GM11168 (cell line): ENCODE results near the gene CIC.

ENCODE experiments used
- in situ Hi-C: fragments of 300-500 bp; cut with MboI; formaldehyde crosslinking; loops from one replicate; pipeline ENCODE4 v1.12.0; 2022; ENCODE audit warnings: low sequenced_read_pairs; ENCODE audit not compliant: unreplicated experiment

Gene CIC

DNA sequence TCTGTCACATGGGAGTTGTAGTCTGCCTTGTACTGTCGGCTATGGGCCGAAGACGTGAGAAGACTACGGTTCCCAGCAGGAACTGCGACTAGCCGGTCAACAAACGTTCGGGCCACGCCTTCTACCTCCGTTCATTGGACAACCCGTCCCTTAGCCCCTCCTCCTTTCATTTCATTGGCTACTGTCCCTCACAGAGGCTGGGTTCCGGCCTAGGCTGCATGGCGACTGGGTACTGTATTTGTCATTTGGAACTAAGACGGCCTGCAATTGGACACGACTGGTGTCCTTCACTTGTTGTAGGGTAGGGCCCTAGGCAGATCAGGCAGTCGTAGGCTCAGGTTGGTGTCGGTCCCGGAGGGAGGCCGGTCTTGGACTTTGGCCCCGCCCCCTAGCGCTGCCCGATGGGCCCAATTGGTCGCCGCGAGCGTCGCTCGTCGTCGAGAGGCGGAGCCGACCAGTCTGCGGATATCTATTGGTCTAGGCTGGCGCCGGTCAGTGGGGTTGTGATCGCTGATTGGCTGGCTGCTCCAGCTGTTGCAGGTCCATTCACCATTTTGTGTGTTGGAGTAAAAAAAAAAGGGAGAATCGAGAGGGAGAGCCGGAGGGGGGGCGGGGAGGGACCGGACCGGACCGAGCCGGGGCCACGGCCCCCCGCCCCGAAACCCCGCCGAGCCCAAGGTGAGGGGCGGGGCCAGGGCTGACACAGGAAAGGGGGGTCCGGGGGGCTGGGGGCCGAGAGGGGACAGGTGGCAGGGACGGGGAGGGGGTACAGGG is at the start of gene CIC:
TSS of gene CIC (plus strand) at position 549 of the 774 bp plus-strand sequence. CDS start 2,532 bp downstream, outside the sequence.
- in situ Hi-C loops, result no loop called here

DNA sequence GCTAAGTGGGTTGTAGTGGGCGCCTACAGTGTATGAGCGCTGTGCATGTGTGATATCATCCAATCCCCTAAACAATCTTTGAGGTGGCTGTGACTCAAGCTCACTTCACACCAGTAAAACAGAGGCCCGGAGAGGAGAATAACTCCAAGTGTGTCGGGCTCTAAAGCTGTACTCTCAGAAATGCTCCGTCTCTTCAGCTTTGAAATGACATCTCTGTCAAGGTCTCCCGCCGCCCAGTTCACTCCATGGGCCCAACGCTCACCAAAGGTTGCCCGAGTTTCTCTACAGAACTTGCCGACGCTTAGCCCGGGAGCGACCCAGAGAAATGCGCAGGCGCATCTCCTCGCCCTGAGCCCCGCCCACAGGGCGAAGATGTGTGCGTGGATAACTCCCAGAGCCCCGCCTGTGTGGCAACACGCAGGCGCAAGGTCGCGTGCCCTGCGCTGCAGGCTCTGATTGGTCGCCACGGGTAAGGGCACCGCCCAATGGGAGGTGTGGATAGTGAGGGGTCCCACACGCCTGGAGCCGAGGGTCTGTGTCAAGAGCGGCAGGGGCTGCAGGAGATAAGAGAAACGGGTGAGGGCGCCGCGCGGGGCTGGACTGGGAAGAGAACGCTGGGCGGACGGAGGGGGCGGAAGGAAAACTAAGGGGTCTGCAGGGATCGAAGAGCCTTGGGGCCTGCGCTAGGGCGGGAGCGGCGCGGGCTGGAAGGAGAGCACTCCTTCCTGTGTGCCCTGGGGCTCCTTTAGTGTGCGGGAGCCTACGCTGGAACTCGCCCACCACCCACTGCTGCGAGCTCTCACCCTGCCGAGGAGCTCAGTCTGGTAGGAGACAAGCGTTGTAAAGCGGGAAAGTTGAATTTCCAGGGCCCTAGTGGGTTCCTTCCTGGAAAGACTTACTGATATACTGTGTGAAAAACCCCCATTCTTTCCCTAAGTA is 49.0 kb upstream of the CIC start, which contains the start of gene ZNF526:
TSS of gene ZNF526 (plus strand) at position 501 of the 939 bp plus-strand sequence. CDS start 4,092 bp downstream, outside the sequence.
- in situ Hi-C loops, result no loop called here

GRCh38 chr19:42220751-42221097 is 48.3 kb upstream of the CIC start:
- in situ Hi-C loops, result no loop called here

DNA sequence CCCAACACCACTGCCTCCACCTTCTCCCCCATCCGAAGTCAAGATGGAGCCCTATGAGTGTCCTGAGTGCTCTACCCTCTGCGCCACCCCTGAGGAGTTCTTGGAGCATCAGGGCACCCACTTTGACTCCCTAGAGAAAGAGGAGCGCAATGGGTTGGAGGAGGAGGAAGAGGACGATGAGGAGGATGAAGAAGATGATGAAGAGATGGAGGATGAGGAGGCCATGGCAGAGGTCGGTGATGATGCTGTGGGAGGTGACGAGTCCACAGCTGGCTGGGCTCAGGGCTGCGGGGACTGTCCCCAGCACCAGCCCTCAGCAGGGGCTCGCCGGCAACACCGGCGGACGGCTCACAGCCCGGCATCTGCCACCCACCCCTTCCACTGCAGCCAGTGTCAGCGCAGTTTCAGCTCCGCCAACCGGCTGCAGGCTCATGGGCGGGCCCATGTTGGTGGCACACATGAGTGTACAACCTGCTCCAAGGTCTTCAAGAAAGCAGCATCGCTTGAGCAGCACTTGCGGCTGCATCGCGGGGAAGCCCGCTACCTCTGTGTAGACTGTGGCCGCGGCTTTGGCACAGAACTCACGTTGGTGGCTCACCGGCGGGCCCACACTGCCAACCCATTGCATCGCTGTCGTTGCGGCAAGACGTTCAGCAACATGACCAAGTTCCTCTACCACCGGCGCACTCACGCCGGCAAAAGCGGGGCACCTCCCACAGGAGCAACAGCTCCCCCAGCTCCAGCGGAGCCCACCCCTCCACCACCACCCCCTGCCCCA is 43.9 kb upstream of the CIC start:
- in situ Hi-C loops, result no loop called here

DNA sequence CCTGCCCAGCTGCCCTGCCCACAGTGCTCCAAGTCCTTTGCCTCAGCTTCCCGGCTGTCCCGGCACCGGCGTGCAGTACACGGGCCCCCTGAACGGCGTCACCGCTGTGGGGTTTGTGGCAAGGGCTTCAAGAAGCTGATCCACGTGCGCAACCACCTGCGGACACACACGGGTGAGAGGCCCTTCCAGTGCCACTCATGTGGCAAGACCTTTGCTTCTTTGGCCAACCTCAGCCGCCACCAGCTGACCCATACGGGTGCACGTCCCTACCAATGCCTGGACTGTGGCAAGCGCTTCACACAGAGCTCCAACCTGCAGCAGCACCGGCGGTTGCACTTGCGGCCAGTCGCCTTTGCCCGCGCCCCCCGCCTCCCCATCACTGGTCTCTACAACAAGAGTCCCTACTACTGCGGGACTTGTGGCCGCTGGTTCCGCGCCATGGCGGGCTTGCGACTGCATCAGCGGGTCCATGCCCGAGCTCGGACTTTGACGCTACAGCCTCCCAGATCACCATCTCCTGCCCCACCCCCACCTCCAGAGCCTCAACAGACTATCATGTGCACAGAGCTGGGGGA is 43.2 kb upstream of the CIC start:
- in situ Hi-C loops, result no loop called here

- in situ Hi-C loops, result no loop called here
Measured at GRCh38 chr19:42226886-42227285, 42.2 kb upstream of the CIC start.

DNA sequence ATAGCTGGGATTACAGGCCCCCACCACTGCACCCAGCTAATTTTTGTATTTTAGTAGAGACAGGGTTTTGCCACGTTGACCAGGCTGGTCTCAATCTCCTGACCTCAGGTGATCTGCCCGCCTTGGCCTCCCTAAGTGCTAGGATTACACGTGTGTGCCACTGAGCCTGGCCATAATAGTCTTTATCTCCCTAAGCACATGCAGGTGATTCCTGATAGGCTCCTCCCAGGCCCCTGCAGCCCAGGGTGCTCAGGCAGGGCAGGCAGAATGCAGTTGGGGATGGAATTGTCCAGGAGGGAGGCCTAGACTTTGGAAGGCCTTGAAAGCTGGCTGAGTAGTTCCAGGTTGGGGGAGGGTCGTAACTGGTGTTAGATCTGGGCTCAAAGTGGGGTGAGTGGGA is 40.4 kb upstream of the CIC start:
- in situ Hi-C loops, result no loop called here

DNA sequence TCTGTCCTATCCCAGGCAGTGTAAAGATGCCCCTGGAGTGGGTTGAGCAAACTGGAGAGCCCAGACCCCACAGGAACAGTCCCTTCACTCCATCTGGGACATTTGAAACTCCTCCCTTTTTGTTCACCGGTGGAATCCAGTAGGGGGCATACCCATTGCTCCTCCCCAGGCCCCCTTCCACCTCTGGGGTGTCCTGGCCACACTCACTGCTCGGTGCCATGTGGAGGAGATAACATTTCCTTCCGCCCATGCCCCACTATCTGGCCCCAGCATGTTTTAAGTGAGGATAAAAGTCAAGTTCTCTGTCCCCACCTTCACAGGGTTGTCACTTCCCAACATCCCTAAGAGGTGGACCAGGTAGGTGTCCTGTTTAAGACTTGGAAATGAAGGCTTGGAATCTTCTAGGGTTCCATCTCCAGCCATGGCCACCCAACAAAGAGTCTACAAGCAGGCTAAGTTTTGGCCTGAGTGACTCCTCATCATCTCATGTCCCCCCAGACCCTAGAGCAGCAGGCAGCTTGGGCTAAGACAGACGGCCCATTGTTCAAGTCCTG is 39.7 kb upstream of the CIC start:
- in situ Hi-C loops, result no loop called here

- in situ Hi-C loops, result no loop called here
Measured at GRCh38 chr19:42229855-42230351, 39.1 kb upstream of the CIC start.

GRCh38 chr19:42230571-42230970 is 38.5 kb upstream of the CIC start:
- in situ Hi-C loops, result no loop called here

DNA sequence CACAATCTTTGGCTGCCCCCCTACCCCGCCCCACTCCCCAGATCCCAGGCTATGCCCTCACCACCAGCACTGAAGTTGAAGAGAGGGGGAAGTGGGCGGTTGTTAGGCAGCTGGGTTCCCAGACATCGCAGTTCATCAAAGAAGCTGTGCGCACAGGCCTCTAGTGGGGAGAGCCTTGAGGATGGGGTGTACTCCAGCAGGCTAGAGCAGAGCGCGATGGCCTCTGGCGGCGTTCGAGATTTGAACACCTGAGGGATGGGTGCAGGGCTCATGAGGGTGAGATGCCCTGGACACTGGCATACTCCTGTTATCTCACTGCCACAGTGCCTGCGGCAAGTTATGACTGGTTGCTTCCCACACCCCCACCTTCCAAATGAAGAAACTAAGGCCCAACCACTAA is 36.6 kb upstream of the CIC start:
- in situ Hi-C loops, result no loop called here

- in situ Hi-C loops, result no loop called here
Measured at GRCh38 chr19:42233106-42233505, 35.9 kb upstream of the CIC start.

- in situ Hi-C loops, result no loop called here
Measured at GRCh38 chr19:42233678-42234292, 35.3 kb upstream of the CIC start.

DNA sequence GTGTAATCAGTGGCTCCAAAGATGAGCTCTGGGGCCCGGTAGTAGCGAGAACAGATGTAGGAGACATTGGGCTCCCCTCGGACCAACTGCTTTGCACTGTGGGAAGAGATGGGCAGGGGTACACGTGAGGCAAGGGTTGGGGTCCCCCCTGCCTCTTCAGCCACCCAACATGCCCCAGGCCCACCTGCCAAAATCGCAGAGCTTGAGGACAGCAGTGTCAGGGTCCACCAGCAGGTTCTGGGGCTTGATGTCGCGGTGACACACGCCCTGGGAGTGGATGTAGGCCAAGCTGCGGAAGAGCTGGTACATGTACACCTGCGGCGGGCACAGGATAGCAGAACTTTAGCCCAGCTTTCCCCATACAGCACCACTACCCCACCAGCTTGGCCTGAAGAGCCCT is 34.7 kb upstream of the CIC start:
- in situ Hi-C loops, result no loop called here

- in situ Hi-C loops, result no loop called here
Measured at GRCh38 chr19:42235181-42235580, 33.9 kb upstream of the CIC start.

- in situ Hi-C loops, result no loop called here
Measured at GRCh38 chr19:42239544-42240220, 29.4 kb upstream of the CIC start.

GRCh38 chr19:42241279-42241678 is 27.8 kb upstream of the CIC start:
- in situ Hi-C loops, result no loop called here

- in situ Hi-C loops, result no loop called here
Measured at GRCh38 chr19:42242069-42242511, 27.0 kb upstream of the CIC start.
